SW 1271 (cell line): ENCODE measurements around the gene TMA7B.
"Not testable (repeated sequence)": the region's sequence is repeated elsewhere in the genome, so short reads cannot be mapped to it uniquely, and the experiment has no call there.

Source experiments
- DNase-seq, 2 experiments: peaks; one replicate each; lab custom pipeline; 2025; lab: John Stamatoyannopoulos, UW

Gene TMA7B

DNA sequence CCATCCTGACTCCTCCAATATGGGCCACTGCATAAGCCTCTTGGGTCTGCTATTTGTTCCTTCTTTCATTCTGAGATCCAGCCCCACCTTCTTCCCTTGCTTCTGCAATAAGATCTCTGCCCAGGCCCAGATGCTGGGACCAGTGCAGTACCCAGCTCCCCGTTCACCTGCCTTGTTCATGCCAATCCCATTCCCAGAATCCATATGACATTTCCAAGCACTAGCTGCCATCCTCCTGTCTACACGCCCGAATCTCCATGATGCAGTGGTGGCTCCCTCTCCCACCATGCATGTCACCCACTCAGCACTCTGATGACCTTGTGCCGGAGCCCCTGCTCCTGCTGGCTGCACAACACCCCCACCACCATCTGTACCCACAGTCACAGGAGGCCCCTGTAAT is 23.1 kb downstream of the TMA7B start:
- no peak for DNase-seq

GRCh38 chr22:39984006-39984405 is 23.8 kb downstream of the TMA7B start:
- no peak for DNase-seq

GRCh38 chr22:39984746-39985145 is 24.5 kb downstream of the TMA7B start:
- DNase-seq = no peak

- no peak for DNase-seq
Measured at GRCh38 chr22:39985383-39986035, 25.3 kb downstream of the TMA7B start.

DNA sequence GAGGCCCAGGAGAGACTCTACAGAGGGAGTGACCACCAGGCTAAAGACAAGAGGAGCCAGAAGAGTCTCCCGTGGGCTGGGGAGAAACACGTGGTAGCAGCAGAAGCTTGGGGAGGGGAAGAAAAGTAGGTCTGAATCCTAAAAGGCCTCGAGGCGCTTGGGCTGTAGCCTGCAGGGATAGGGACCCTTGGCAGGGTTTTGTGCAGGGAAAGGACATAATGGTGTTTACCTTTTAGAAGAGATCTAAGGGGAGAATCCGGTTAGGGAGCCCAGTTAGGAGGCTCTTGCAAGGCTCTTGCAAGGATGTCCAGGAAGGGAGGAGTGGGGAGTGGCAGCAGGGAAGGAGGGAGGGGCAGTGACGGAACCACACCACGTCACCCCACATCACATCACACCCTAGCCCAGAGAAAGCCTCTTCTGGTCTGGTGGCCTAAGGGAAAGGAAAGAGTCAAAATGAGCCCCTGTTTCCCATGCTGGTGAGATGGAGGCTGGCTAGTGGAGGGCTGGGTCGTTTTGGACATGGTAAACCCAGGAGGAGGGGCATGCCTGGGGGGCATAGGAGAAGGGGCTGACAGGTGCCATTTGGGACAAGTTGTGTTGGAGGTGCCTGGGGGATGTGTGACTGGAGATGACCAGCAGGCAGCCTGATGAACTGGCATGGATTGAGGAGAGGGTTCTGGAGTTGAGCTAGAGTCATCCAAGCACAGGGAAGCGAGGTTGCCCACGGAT is 28.4 kb downstream of the TMA7B start:
- DNase-seq = no peak

GRCh38 chr22:39989633-39990032 is 29.4 kb downstream of the TMA7B start:
- no peak for DNase-seq

DNA sequence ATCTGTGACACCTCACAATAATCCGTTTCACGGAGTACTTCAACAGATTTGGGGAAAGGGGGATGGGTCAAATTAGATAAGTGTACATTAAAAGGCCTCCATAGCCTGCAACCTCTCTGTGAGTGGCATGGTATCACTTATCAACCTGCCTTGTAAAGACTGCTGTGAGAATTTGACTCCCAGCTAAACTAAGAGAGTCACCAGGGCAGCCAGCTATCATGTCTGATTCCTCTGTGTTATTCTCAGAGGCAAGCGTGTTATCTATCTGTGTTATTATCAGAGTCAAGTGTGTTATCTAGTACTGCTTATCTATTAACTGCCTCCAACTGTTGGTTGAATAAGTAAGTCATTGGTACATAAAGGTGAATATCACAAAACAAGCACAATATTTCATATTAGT is 30.5 kb downstream of the TMA7B start:
- DNase-seq = no peak

DNA sequence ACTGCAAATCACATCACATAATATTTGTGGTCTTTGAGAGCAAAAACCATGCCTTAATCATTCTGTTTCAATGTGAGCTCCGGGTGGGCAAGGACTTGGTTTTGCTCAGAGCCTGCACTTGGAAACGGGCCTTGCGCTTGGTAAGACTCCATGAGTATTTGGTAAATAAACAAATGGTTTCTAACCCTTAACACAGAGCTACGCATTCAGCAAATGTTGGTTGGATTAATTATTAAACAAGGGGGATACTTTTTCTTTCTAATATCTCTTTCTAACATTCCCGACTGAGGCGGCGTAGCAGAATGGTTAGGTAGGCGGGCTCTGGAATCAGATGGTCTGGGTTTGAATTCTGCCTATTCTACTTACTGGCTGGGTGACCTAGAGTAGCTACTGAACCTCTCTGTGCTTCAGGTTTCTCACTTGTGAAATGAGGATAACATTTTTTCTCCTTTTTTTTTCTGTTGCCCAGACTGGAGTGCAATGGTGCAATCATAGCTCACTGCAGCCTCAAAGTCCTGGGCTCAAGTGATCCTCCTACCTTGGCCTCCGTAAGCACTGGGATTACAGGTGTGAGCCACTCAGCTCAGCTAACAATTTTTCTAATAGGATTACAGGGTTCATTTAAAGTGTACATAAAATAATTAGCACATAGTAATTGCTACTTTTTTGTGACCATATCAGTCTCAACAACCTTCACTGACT is 31.1 kb downstream of the TMA7B start:
- no peak for DNase-seq

GRCh38 chr22:39992088-39992826 is 32.1 kb downstream of the TMA7B start:
- DNase-seq = no peak

DNA sequence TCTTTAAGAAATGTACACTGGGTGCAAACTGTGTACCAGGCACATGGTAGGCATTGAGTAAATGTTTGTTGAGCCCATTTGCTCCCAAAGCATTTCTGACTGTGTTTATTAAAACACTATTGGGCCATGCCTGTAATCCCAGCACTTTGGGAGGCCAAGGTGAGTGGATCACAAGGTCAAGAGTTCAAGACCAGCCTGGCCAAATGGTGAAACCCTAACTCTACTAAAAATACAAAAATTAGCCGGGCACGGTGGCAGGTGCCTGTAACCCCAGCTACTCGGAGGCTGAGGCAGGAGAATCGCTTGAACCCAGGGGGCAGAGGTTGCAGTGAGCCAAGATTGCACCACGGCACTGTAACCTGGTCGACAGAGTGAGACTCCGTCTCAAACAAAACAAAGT is 32.7 kb downstream of the TMA7B start:
- not testable (repeated sequence) for DNase-seq

- no peak for DNase-seq
Measured at GRCh38 chr22:39994041-39994565, 33.9 kb downstream of the TMA7B start.

DNA sequence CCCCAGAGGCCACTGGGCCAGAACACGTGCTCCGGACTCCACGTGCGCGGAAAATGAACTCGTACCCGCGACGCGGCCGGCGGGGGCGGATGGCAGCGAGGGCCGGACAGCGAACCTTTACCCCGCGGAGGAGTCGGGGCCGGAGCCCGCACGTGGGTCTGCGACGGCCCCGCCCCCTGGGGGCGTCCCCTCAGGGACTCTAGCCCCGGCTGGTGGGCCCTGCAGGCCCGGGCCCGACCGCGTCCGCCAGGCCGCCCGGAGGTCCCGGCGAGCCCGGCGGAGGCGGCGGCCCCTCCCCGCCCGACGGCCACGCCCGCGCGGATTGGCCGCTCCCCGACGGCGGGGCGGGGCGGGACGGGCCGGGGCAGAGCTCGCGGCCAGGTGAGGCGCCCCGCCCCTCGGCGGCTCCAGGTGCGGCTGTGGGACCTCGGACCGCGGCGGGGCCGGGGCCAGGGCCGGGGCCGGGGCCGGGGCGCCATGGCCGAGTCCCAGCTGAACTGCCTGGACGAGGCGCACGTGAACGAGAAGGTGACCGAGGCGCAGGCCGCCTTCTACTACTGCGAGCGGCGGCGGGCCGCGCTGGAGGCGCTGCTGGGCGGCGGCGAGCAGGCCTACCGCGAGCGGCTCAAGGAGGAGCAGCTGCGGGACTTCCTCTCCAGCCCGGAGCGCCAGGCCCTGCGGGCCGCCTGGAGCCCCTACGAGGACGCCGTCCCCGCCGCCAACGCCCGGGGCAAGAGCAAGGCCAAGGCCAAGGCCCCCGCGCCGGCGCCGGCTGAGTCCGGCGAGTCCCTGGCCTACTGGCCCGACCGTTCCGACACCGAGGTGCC is 34.6 kb downstream of the TMA7B start, which contains the start of gene FAM83F:
Gene FAM83F (plus strand): TSS at position 389 of the 827 bp plus-strand sequence. CDS start 89 bp downstream, at position 478.
- no peak for DNase-seq

- no peak for DNase-seq
Measured at GRCh38 chr22:39995393-39996252, 35.4 kb downstream of the TMA7B start.

- DNase-seq = no peak
Measured at GRCh38 chr22:39996732-39997131, 36.5 kb downstream of the TMA7B start.

DNA sequence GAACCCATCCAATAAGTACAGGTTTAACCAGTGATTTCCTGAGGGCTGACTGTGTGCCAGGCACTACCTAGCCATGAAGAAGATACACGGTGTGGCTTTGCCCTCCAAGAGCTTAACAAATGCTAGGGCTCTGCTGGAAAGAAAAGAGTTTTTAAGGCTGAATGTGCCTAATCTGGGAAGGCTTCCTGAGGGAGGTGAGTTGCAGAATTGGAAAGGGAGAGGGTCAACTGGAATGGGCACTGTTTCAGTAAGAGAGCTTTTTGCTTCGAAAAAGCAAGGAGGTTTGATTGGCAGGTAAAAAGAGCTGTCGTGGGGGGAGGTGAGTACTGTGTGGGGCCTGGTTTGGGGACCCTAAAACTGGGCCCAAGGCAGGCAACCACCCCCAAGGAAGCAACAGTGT is 37.2 kb downstream of the TMA7B start:
- DNase-seq = no peak

DNA sequence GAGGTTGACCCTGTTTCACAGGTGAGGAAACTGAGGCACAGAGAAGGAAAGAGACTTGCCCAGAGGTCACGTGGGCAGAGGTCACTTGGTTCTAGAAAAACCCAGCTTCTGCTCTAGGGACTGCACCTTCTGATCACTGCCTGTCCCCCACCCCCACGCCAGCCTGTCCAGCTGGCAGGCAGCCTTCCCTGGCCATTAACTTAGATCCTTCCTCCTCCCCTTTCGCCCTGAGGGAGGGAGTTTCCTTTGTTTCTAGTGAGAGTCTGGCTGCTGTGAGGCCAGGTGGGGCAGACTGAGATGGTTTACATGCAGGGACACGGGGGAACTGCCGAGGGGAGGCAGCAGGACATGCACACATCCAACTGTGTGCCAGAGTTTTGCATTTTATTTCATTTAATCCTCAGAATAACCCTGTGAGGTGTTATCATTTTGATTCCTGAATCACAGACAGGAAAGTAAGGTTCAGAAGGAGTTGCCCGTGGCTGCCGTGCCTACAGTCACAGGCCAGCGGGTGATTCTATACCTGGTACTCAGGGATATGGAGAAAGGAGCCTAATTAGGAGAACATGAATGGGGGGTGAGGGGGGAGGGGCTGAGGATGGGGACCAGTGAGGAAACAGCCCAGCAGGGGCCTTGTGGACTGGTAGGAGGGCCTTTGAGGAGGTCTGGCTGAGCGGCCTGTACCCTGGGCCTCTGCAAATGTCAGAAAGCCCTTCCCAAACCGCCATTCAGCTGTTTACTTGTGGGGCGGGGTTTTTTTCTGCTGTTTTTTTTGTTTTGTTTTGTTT is 37.9 kb downstream of the TMA7B start:
- no peak for DNase-seq

DNA sequence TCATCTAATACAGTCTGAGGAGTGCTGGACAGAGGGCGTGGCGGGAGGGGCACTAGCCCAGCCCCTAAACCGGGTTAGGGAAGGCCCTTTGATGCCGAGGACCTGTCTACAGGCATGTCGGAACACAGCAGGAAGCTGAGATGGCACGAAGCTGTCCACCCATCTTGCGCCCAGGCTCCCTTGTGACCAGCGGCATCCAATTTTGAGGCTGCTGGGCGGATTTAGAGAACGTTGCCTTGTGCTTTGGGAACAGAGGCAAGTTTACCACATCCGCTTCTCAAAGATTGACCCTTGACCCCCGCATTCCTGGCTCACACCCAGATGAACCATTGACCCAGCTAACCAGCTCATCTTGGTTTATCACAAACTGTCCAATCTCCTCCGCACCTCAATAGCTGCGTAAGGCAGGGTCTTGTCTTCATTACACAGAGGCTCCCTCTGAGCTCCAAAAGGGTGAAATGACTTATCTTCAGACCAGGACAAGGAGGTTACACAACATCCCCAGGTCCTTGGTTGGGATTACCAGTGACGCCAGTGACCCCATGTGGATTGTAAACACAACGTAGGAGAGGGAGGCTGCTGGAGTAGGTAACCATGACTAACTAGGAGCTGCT is 39.1 kb downstream of the TMA7B start:
- no peak for DNase-seq

GRCh38 chr22:40000171-40000570 is 40.0 kb downstream of the TMA7B start:
- DNase-seq = no peak

DNA sequence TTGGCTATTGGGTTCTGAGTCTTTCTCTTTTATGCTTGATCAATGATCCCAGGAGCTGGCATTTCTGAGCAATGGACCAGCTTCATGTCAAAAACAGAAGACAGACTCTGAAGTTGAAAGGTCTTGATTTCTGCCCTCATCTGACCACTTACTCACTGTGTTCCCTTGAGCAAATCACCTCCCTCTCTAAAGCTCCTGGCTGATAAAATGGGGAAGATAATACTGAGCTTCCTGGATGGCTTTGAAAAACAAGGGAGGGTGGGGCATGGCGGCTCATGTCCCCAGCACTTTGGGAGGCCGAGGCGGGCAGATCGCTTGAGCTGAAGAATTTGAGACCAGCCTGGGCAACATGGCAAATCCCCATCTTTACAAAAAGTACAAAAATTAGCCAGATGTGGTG is 40.9 kb downstream of the TMA7B start:
- DNase-seq = no peak
